Ectodermal cell (in vitro differentiated cells): ENCODE data around the gene SCN3A.

Experiments
- H3K27ac ChIP-seq: 2 replicates; pipeline ENCODE4 v1.7.0; 2013; ENCODE audit warnings: mild to moderate bottlenecking, low read depth, low read length; ENCODE audit not compliant: insufficient read depth, poor library complexity, severe bottlenecking
- H3K27me3 ChIP-seq: 2 replicates; pipeline ENCODE4 v1.7.0; 2013; ENCODE audit warnings: mild to moderate bottlenecking, low read length; ENCODE audit not compliant: insufficient read depth, control insufficient read depth, poor library complexity, severe bottlenecking
- H3K36me3 ChIP-seq: one replicate; pipeline ENCODE4 v1.7.0; 2013; ENCODE audit warnings: low read length; ENCODE audit not compliant: control insufficient read depth, insufficient read depth
- H3K4me1 ChIP-seq: one replicate; pipeline ENCODE4 v1.7.0; 2013; ENCODE audit warnings: low read length; ENCODE audit not compliant: control insufficient read depth, insufficient read depth
- H3K4me3 ChIP-seq: 2 replicates; pipeline ENCODE4 v1.7.0; 2013; ENCODE audit warnings: low read depth, low read length, control low read depth; ENCODE audit not compliant: insufficient read depth
- H3K9me3 ChIP-seq: 2 replicates; pipeline ENCODE4 v1.7.0; 2013; ENCODE audit warnings: mild to moderate bottlenecking, low read length, moderate library complexity; ENCODE audit not compliant: control insufficient read depth
- WGBS, 2 experiments: methylation state at CpG; one replicate each; pipeline ENCODE4 v1.1.7; 2013; ENCODE audit warnings: missing lambda C conversion rate in 2 of 2; 5-methylcytosine and 5-hydroxymethylcytosine counted together

Gene SCN3A

DNA sequence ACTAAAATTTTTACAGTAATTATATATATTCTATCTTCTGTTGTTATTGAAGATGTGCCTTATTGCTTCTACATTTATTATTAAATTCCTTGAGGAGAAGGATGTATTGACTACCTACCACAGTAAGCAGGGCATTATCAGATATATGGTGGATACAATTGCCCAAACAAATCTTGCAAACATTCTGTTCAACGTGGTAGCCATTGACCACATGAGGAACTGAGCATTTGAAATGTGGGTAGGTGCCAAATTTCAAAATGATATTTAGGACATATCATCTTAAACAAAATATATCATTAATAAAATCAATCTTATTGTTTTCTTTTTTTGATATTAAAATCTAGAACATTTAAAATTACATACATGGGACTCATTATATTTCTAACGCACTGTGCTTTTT is 11.1 kb downstream of the SCN3A start:
- Histone ChIP-seq H3K4me3 (no peak overlapping the region), H3K4me1 (no peaks in the 10 kb centered on the region), H3K9me3 (no peaks in the 10 kb centered on the region), H3K27me3 (no peaks in the 10 kb centered on the region), H3K27ac (no peak overlapping the region), H3K36me3 (no peaks in the 10 kb centered on the region)
- whole genome bisulfite sequencing, 2 experiments: 94% methylated on average over 2 of the region's 2 CpGs; no CpG with 5 or more reads in 1 of the 2 experiments

DNA sequence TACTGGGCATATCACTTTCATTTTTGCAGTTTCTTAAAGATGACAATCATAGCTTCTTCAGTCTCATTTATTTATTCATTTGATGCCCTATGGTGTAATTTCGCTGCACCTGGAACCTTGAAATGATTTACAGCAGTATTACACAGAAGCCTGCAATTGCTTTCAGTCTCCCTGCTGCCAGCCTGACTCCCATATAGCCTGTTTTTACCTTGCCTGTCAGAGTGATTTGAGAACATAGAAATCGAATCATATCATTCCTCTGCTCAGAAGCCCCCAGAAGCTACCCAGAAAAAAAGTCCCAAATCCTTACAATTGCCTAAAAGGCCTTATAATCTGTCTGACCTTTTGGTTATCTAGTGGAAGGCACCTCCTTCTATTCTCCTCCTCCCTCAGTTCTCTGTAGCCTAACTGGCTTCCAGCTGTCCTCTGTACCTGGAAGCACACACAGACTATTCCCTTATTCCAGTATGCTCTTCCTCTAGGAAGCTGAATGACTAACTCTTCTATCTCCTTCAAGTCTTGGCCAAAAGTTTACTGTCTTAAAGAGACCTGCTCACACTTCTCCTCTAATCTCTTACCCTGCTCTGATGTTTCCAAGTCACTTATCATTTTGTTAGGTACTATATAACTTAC is 12.6 kb downstream of the SCN3A start:
- H3K27ac ChIP-seq: no peak overlapping the region
- H3K9me3 ChIP-seq: no peaks in the 10 kb centered on the region
- H3K4me3 ChIP-seq: no peak overlapping the region
- no peaks in the 10 kb centered on the region for H3K4me1 ChIP-seq
- no peaks in the 10 kb centered on the region for H3K36me3 ChIP-seq
- H3K27me3 ChIP-seq: no peaks in the 10 kb centered on the region
- 89 to 93% methylated on average over 2 of the region's 2 CpGs for WGBS, 2 experiments

- no peak overlapping the region for H3K4me3 ChIP-seq
- no peak overlapping the region for H3K27ac ChIP-seq
- H3K27me3 ChIP-seq: no peaks in the 10 kb centered on the region
- no peaks in the 10 kb centered on the region for H3K36me3 ChIP-seq
- WGBS, 2 experiments: 93% methylated on average over 3 of the region's 3 CpGs
- H3K9me3 ChIP-seq: no peaks in the 10 kb centered on the region
- no peaks in the 10 kb centered on the region for H3K4me1 ChIP-seq
Observed at GRCh38 chr2:165185633-165186032, 18.2 kb downstream of the SCN3A start.

- Histone ChIP-seq H3K27ac (no peak overlapping the region), H3K9me3 (no peaks in the 10 kb centered on the region), H3K36me3 (no peaks in the 10 kb centered on the region), H3K27me3 (no peaks in the 10 kb centered on the region), H3K4me3 (no peak overlapping the region), H3K4me1 (no peaks in the 10 kb centered on the region)
- WGBS, 2 experiments: 89 to 100% methylated on average over 2 of the region's 2 CpGs
Observed at GRCh38 chr2:165182029-165182428, 21.8 kb downstream of the SCN3A start.

- Histone ChIP-seq H3K9me3 (no peaks in the 10 kb centered on the region), H3K27ac (no peak overlapping the region), H3K4me3 (no peak overlapping the region), H3K4me1 (no peaks in the 10 kb centered on the region), H3K36me3 (no peaks in the 10 kb centered on the region), H3K27me3 (no peaks in the 10 kb centered on the region)
- WGBS, 2 experiments: 88 to 90% methylated on average over 1 to 2 of the region's 2 CpGs
Observed at GRCh38 chr2:165176780-165177179, 27.1 kb downstream of the SCN3A start.

- H3K9me3 ChIP-seq: no peaks in the 10 kb centered on the region
Observed at GRCh38 chr2:165173215-165173614, 30.6 kb downstream of the SCN3A start.

DNA sequence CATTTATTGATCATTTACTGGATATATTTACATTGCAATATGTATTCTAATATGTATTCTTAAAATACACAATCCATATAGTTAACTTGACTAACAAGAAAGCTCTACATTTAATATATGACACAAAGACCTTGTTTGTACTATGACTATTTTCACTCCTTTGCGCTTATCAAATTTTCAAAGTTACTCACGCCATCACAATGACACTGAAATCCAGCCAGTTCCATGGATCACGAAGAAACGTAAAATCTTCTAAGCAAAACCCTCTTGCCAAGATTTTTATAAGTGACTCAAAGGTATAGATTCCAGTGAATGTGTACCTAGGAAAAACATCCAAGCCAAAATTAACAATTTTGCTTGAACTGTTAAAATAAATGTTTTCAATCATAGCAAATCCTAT is 39.6 kb downstream of the SCN3A start:
- H3K27me3 ChIP-seq: no peaks in the 10 kb centered on the region
- WGBS, 2 experiments: 93 to 100% methylated on average over 4 of the region's 4 CpGs
- H3K4me1 ChIP-seq: no peaks in the 10 kb centered on the region
- H3K36me3 ChIP-seq: no peaks in the 10 kb centered on the region
- H3K27ac ChIP-seq: no peak overlapping the region
- H3K9me3 ChIP-seq: no peaks in the 10 kb centered on the region
- H3K4me3 ChIP-seq: no peak overlapping the region

More at GRCh38 chr2:165173215-165173614, 30.6 kb downstream of the SCN3A start:
- Histone ChIP-seq H3K27me3 (no peaks in the 10 kb centered on the region), H3K4me1 (no peaks in the 10 kb centered on the region), H3K4me3 (no peak overlapping the region), H3K36me3 (no peaks in the 10 kb centered on the region), H3K27ac (no peak overlapping the region)
- WGBS, 2 experiments: 80 to 86% methylated on average over 1 of the region's 1 CpG

- Histone ChIP-seq H3K36me3 (no peaks in the 10 kb centered on the region), H3K27ac (no peak overlapping the region), H3K4me1 (no peaks in the 10 kb centered on the region), H3K9me3 (no peaks in the 10 kb centered on the region), H3K4me3 (no peak overlapping the region), H3K27me3 (no peaks in the 10 kb centered on the region)
- WGBS, 2 experiments: 96 to 100% methylated on average over 1 of the region's 2 CpGs
Observed at GRCh38 chr2:165163761-165164160, 40.1 kb downstream of the SCN3A start.

DNA sequence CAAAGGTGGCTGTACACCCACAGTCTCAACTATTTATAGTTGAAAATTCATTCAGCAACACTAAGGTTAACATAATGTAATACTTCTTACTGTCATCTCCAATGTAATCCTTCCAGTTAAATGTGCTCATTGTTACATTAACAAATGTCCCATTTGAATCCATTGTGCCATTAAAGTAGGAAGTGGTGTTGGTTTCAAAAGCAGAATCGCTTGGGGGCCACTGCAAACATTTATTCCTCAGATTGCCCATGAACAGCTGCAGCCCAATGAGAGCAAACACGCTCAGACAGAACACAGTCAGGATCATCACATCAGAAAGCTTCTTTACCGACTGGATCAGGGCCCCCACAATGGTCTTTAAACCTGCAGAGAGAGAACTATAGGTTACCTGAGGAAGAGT is 41.4 kb downstream of the SCN3A start:
- WGBS, 2 experiments: 78% methylated on average over 3 of the region's 3 CpGs
- Histone ChIP-seq H3K9me3 (no peaks in the 10 kb centered on the region), H3K27ac (no peak overlapping the region), H3K4me3 (no peak overlapping the region), H3K4me1 (no peaks in the 10 kb centered on the region), H3K36me3 (no peaks in the 10 kb centered on the region), H3K27me3 (no peaks in the 10 kb centered on the region)

- H3K4me3 ChIP-seq: no peak overlapping the region
- H3K27ac ChIP-seq: no peak overlapping the region
- 96 to 100% methylated on average over 2 of the region's 2 CpGs for WGBS, 2 experiments
- no peaks in the 10 kb centered on the region for H3K27me3 ChIP-seq
- no peaks in the 10 kb centered on the region for H3K36me3 ChIP-seq
- H3K9me3 ChIP-seq: no peaks in the 10 kb centered on the region
- no peaks in the 10 kb centered on the region for H3K4me1 ChIP-seq
Observed at GRCh38 chr2:165161510-165161909, 42.3 kb downstream of the SCN3A start.

- Histone ChIP-seq H3K36me3 (no peaks in the 10 kb centered on the region), H3K27ac (no peak overlapping the region), H3K4me1 (no peaks in the 10 kb centered on the region), H3K27me3 (no peaks in the 10 kb centered on the region), H3K4me3 (no peak overlapping the region), H3K9me3 (no peaks in the 10 kb centered on the region)
- WGBS, 2 experiments: 95 to 97% methylated on average over 4 of the region's 4 CpGs
Observed at GRCh38 chr2:165157160-165157559, 46.7 kb downstream of the SCN3A start.
